GM18511 (cell line): ENCODE measurements around the gene BRCA1.
"Not testable (repeated sequence)": the region's sequence is repeated elsewhere in the genome, so short reads cannot be mapped to it uniquely, and the experiment has no call there.

ENCODE experiments used
- ATAC-seq: cut with Tn5 transposase; IDR thresholded peaks from one replicate; pipeline ENCODE4 v1.9.1; 2021; ENCODE audit warnings: mild to moderate bottlenecking, moderate library complexity; ENCODE audit not compliant: unreplicated experiment

BRCA1 gene

GRCh38 chr17:43125133-43125966 is at the start of gene BRCA1:
Gene BRCA1 (minus strand): TSS chr17:43125364. CDS start chr17:43124096, 1,268 bp downstream.
- ATAC-seq = peak; percentile 94

- ATAC-seq = no peak
Observed at GRCh38 chr17:43171586-43172487, 46.7 kb upstream of the BRCA1 start.

GRCh38 chr17:43170766-43171585 is 45.8 kb upstream of the BRCA1 start, which contains the start of gene NBR1:
Gene NBR1 (plus strand): TSS chr17:43171214. CDS start chr17:43175800, 4,586 bp downstream.
- ATAC-seq = peak; percentile 75

- ATAC-seq = peak; percentile 73
Observed at GRCh38 chr17:43170140-43170765, 45.1 kb upstream of the BRCA1 start.

GRCh38 chr17:43169561-43170139 is 44.5 kb upstream of the BRCA1 start:
- peak; percentile 23 for ATAC-seq

GRCh38 chr17:43165971-43166370 is 40.8 kb upstream of the BRCA1 start:
- ATAC-seq = not testable (repeated sequence)

GRCh38 chr17:43159957-43160356 is 34.8 kb upstream of the BRCA1 start:
- not testable (repeated sequence) for ATAC-seq

- ATAC-seq = not testable (repeated sequence)
Observed at GRCh38 chr17:43159232-43159631, 34.1 kb upstream of the BRCA1 start.

- no peak for ATAC-seq
Observed at GRCh38 chr17:43155666-43156065, 30.5 kb upstream of the BRCA1 start.

GRCh38 chr17:43153197-43153835 is 28.2 kb upstream of the BRCA1 start:
- ATAC-seq = not testable (repeated sequence)

- ATAC-seq = no peak
Observed at GRCh38 chr17:43151880-43152456, 26.8 kb upstream of the BRCA1 start.

- ATAC-seq = no peak
Observed at GRCh38 chr17:43146649-43147048, 21.5 kb upstream of the BRCA1 start.

GRCh38 chr17:43143201-43143600 is 18.0 kb upstream of the BRCA1 start:
- no peak for ATAC-seq

- no peak for ATAC-seq
Observed at GRCh38 chr17:43142153-43142552, 17.0 kb upstream of the BRCA1 start.

GRCh38 chr17:43140396-43141332 is 15.5 kb upstream of the BRCA1 start:
- ATAC-seq = no peak

- ATAC-seq = not testable (repeated sequence)
Observed at GRCh38 chr17:43138531-43138930, 13.4 kb upstream of the BRCA1 start.

GRCh38 chr17:43136574-43136973 is 11.4 kb upstream of the BRCA1 start:
- ATAC-seq = not testable (repeated sequence)

- ATAC-seq = no peak
Observed at GRCh38 chr17:43135454-43135819, 10.3 kb upstream of the BRCA1 start.
